Neural cell (in vitro differentiated cells): ENCODE results near the gene SLC38A1.

ENCODE experiments used
- CTCF ChIP-seq: fragments of 450-650 bp; IDR thresholded peaks from 2 replicates; pipeline ENCODE4 v1.5.1; 2014; ENCODE audit warnings: antibody characterized with exemption, mild to moderate bottlenecking, moderate library complexity; ENCODE audit not compliant: poor library complexity, severe bottlenecking
- EP300 ChIP-seq: fragments of 450-650 bp; conservative IDR thresholded peaks from 2 replicates; pipeline ENCODE4 v1.6.1; 2014; ENCODE audit warnings: antibody characterized with exemption, mild to moderate bottlenecking, moderate library complexity; ENCODE audit not compliant: poor library complexity, severe bottlenecking
- EZH2 ChIP-seq: fragments of 200-600, 300-800 bp; shearing (Covaris generic), sonication (generic); IDR thresholded peaks from 2 replicates; pipeline ENCODE4 v1.6.1; 2014; ENCODE audit warnings: antibody characterized with exemption, low read length, borderline replicate concordance, mild to moderate bottlenecking; ENCODE audit not compliant: insufficient read depth, poor library complexity, severe bottlenecking
- MXI1 ChIP-seq: fragments of 450-650 bp; conservative IDR thresholded peaks from 2 replicates; pipeline ENCODE4 v1.6.1; 2014; ENCODE audit warnings: antibody characterized with exemption, mild to moderate bottlenecking; ENCODE audit not compliant: poor library complexity, severe bottlenecking
- POLR2AphosphoS5 ChIP-seq: IDR thresholded peaks from 2 replicates; pipeline ENCODE4 v1.6.1; 2012
- RAD21 ChIP-seq: fragments of 450-650 bp; conservative IDR thresholded peaks from 2 replicates; pipeline ENCODE4 v1.6.1; 2014; ENCODE audit warnings: antibody characterized with exemption, mild to moderate bottlenecking, moderate library complexity
- REST ChIP-seq: IDR thresholded peaks from 2 replicates; pipeline ENCODE4 v1.6.1; 2012; ENCODE audit warnings: borderline replicate concordance
- SMC3 ChIP-seq: fragments of 450-650 bp; conservative IDR thresholded peaks from 2 replicates; pipeline ENCODE4 v1.6.1; 2014; ENCODE audit warnings: antibody characterized with exemption, mild to moderate bottlenecking, moderate library complexity; ENCODE audit not compliant: poor library complexity
- TAF1 ChIP-seq: IDR thresholded peaks from 2 replicates; pipeline ENCODE4 v1.6.1; 2012; ENCODE audit warnings: low read depth

GRCh38 chr12:46304070-46304469 is 35.2 kb upstream of the SLC38A1 start:
- no peak for TF ChIP-seq CTCF
- TF ChIP-seq TAF1 = no peak
- no peak for TF ChIP-seq REST
- TF ChIP-seq RAD21 = no peak
- TF ChIP-seq POLR2AphosphoS5 = no peak
- TF ChIP-seq SMC3 = no peak
- no peak for TF ChIP-seq EZH2
- no peak for TF ChIP-seq EP300
- no peak for TF ChIP-seq MXI1
